Neural progenitor cell (in vitro differentiated cells): ENCODE data around the gene PRDM9.

ENCODE experiments used
- CTCF ChIP-seq: fragments of 200-600 bp; sonication (generic); IDR thresholded peaks from 2 replicates; pipeline ENCODE4 v1.5.1; 2017; ENCODE audit warnings: antibody characterized with exemption, mild to moderate bottlenecking
- EZH2phosphoT487 ChIP-seq: fragments of 200-600 bp; sonication (generic); IDR thresholded peaks from 2 replicates; pipeline ENCODE4 v1.6.1; 2017; ENCODE audit warnings: antibody characterized with exemption

GRCh38 chr5:23459214-23459613 lies 48.2 kb upstream of the PRDM9 start:
- TF ChIP-seq EZH2phosphoT487, result no peak
- no peak for TF ChIP-seq CTCF
